Mesenchymal stem cell (in vitro differentiated cells and primary cell): ENCODE results near the gene SLC25A21.

Experiments
- DNase-seq: peaks from one replicate; pipeline ENCODE4 v3.0.0-alpha.2; 2013
- H2AFZ ChIP-seq: one replicate; pipeline ENCODE4 v1.6.1; 2013; ENCODE audit warnings: low read depth, mild to moderate bottlenecking, control low read depth, inconsistent platforms, low read length, moderate library complexity
- H2AK5ac ChIP-seq: 2 replicates; pipeline ENCODE4 v1.6.1; 2013; ENCODE audit warnings: low read length, moderate library complexity, mild to moderate bottlenecking, inconsistent platforms; ENCODE audit not compliant: severe bottlenecking
- H2BK120ac ChIP-seq: one replicate; pipeline ENCODE4 v1.6.1; 2013; ENCODE audit warnings: low read depth, mild to moderate bottlenecking, inconsistent platforms, low read length, moderate library complexity
- H2BK12ac ChIP-seq, 2 experiments: one replicate each; pipeline ENCODE4 v1.6.1; 2013; ENCODE audit warnings: inconsistent platforms in 2 of 2, low read length in 2 of 2, mild to moderate bottlenecking in 2 of 2, moderate library complexity in 2 of 2, control low read depth in 1 of 2
- H2BK15ac ChIP-seq: one replicate; pipeline ENCODE4 v1.6.1; 2013; ENCODE audit warnings: mild to moderate bottlenecking, low read depth, inconsistent platforms; ENCODE audit not compliant: poor library complexity, severe bottlenecking
- H2BK5ac ChIP-seq: 2 replicates; pipeline ENCODE4 v1.6.1; 2013; ENCODE audit warnings: low read depth, mild to moderate bottlenecking, low read length, control low read depth, inconsistent platforms; ENCODE audit not compliant: poor library complexity, severe bottlenecking
- H3K14ac ChIP-seq, 2 experiments: one replicate each; pipeline ENCODE4 v1.6.1; 2013; ENCODE audit warnings: inconsistent platforms in 2 of 2, low read length in 2 of 2, control low read depth in 1 of 2, mild to moderate bottlenecking in 1 of 2, moderate library complexity in 1 of 2
- H3K18ac ChIP-seq, 2 experiments: one replicate each; pipeline ENCODE4 v1.6.1; 2013; ENCODE audit warnings: inconsistent platforms in 2 of 2, low read length in 2 of 2, control low read depth in 1 of 2, low read depth in 1 of 2, mild to moderate bottlenecking in 1 of 2
- H3K23ac ChIP-seq, 2 experiments: one replicate each; pipeline ENCODE4 v1.6.1; 2013; ENCODE audit warnings: inconsistent platforms in 2 of 2, low read length in 2 of 2, mild to moderate bottlenecking in 2 of 2, moderate library complexity in 2 of 2, control low read depth in 1 of 2
- H3K27ac ChIP-seq: 2 replicates; pipeline ENCODE4 v1.5.1; 2013; ENCODE audit warnings: mild to moderate bottlenecking, moderate library complexity, low read length, control low read depth, inconsistent platforms; ENCODE audit not compliant: poor library complexity, severe bottlenecking
- H3K27me3 ChIP-seq, 2 experiments: 2 replicates each; pipeline versions ENCODE4 v1.6.1 to v1.7.0; 2013; ENCODE audit warnings: low read length in 2 of 2, mild to moderate bottlenecking in 2 of 2, moderate library complexity in 2 of 2, control low read depth in 1 of 2, inconsistent platforms in 1 of 2; ENCODE audit not compliant: control insufficient read depth in 1 of 2, insufficient read depth in 1 of 2
- H3K36me3 ChIP-seq, 2 experiments: 2 replicates each; pipeline versions ENCODE4 v1.6.1 to v1.7.0; 2013; ENCODE audit warnings: low read length in 2 of 2, control low read depth in 1 of 2, inconsistent platforms in 1 of 2, low read depth in 1 of 2, mild to moderate bottlenecking in 1 of 2; ENCODE audit not compliant: insufficient read depth in 2 of 2, control insufficient read depth in 1 of 2
- H3K4ac ChIP-seq, 2 experiments: one replicate each; pipeline ENCODE4 v1.6.1; 2013; ENCODE audit warnings: inconsistent platforms in 2 of 2, low read length in 2 of 2, mild to moderate bottlenecking in 2 of 2, moderate library complexity in 2 of 2, control low read depth in 1 of 2, low read depth in 1 of 2
- H3K4me1 ChIP-seq: 2 replicates; pipeline ENCODE4 v1.6.1; 2013; ENCODE audit warnings: low read depth, low read length, control low read depth; ENCODE audit not compliant: control insufficient read depth, insufficient read depth
- H3K4me2 ChIP-seq: 2 replicates; pipeline ENCODE4 v1.6.1; 2013; ENCODE audit warnings: low read length, mild to moderate bottlenecking, inconsistent platforms; ENCODE audit not compliant: poor library complexity, severe bottlenecking
- H3K4me3 ChIP-seq, 2 experiments: 2 replicates each; pipeline versions ENCODE4 v1.5.1 to v1.7.0; 2013; ENCODE audit warnings: low read length in 2 of 2, mild to moderate bottlenecking in 2 of 2, control low read depth in 1 of 2, low read depth in 1 of 2; ENCODE audit not compliant: insufficient read depth in 1 of 2
- H3K79me1 ChIP-seq: replicated peaks from 2 replicates; pipeline ENCODE4 v1.6.1; 2013; ENCODE audit warnings: mild to moderate bottlenecking, control low read depth, low read length, inconsistent platforms; ENCODE audit not compliant: poor library complexity, severe bottlenecking
- H3K9ac ChIP-seq: 2 replicates; pipeline ENCODE4 v1.7.0; 2013; ENCODE audit warnings: mild to moderate bottlenecking, low read length, moderate library complexity
- H3K9me3 ChIP-seq: 2 replicates; pipeline ENCODE4 v1.7.0; 2013; ENCODE audit warnings: mild to moderate bottlenecking, low read length; ENCODE audit not compliant: control insufficient read depth
- H4K8ac ChIP-seq: one replicate; pipeline ENCODE4 v1.6.1; 2013; ENCODE audit warnings: inconsistent platforms, mild to moderate bottlenecking, low read length, moderate library complexity
- H4K91ac ChIP-seq: one replicate; pipeline ENCODE4 v1.6.1; 2013; ENCODE audit warnings: mild to moderate bottlenecking, low read length, inconsistent platforms
- WGBS: methylation state at CpG from one replicate; pipeline ENCODE4 v1.1.7; 2013; ENCODE audit warnings: mixed read lengths; 5-methylcytosine and 5-hydroxymethylcytosine counted together

Gene SLC25A21

DNA sequence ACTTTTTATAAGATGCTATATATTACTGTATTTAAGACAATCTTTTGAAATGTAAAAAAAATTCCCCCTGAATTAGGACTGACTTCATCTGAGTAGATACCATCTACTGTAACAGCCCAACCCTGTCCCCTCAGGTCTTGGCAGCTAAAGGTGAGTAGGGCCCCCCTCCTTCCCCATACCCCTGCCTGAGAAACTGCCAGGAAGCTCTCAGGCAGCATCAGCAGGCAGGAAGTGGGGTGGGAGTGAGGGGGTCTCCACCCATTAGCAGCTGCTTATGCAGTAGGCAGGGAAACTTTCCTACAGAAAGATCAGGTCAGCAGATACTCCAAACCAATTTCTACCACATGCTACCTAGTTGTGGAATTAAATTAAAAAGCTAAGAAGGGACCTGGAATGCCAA, 448.2 kb downstream of the SLC25A21 start:
- H2BK12ac ChIP-seq, result no peak overlapping the region
- no peak overlapping the region for H2BK120ac ChIP-seq
- H3K14ac ChIP-seq, result no peak overlapping the region
- H2AFZ ChIP-seq, result no peak overlapping the region
- no peak overlapping the region for H2AK5ac ChIP-seq
- H3K9me3 ChIP-seq, result no peaks in the 10 kb centered on the region
- no peak overlapping the region for H3K18ac ChIP-seq
- H3K27me3 ChIP-seq, result no peaks in the 10 kb centered on the region
- H3K23ac ChIP-seq, result no peak overlapping the region
- no peak overlapping the region for H3K4ac ChIP-seq
- H3K36me3 ChIP-seq, result no peaks in the 10 kb centered on the region
- H3K4me3 ChIP-seq, result no peak overlapping the region
- no peak overlapping the region for H2BK15ac ChIP-seq
- H3K4me1 ChIP-seq, result no peaks in the 10 kb centered on the region
- no peak overlapping the region for H4K91ac ChIP-seq
- no peak overlapping the region for H3K4me2 ChIP-seq
- H4K8ac ChIP-seq, result no peak overlapping the region
- no peaks in the 10 kb centered on the region for H3K79me1 ChIP-seq
- H3K9ac ChIP-seq, result no peak overlapping the region
- H2BK5ac ChIP-seq, result no peak overlapping the region
- DNase-seq, result no peak
- H3K27ac ChIP-seq, result no peak overlapping the region

DNA sequence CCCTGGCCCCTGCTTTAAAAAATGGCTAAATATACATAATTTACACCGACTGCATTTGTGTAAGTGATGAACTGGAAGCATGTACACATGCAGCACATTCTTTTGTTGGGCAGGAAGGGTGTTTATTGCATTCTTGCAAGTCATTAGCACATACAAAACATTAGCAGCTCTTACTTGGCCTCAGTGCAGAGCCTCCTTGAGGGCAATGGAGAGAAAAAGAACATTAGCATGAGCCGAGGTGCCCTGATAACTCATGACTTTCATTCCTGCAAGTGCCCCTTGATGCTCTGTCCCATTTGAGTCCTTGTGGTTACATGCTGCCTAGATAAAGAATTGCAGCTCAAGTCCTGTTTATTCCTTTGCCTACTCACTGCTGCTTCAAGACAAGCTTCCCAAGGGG, 448.9 kb downstream of the SLC25A21 start:
- Histone ChIP-seq H2AFZ (no peak overlapping the region), H3K9ac (no peak overlapping the region), H3K27ac (no peak overlapping the region), H3K79me1 (no peaks in the 10 kb centered on the region), H3K4me2 (no peak overlapping the region), H3K4me3 (no peak overlapping the region), H3K9me3 (no peaks in the 10 kb centered on the region), H3K27me3 (no peaks in the 10 kb centered on the region), H4K8ac (no peak overlapping the region), H4K91ac (no peak overlapping the region), H3K4me1 (no peaks in the 10 kb centered on the region), H3K4ac (no peak overlapping the region), H2BK15ac (no peak overlapping the region), H2BK12ac (no peak overlapping the region), H3K14ac (no peak overlapping the region), H3K23ac (no peak overlapping the region), H3K36me3 (no peaks in the 10 kb centered on the region), H2BK5ac (no peak overlapping the region), H2BK120ac (no peak overlapping the region), H2AK5ac (no peak overlapping the region), H3K18ac (no peak overlapping the region)
- 33% methylated on average over 1 of the region's 2 CpGs for WGBS
- no peak for DNase-seq

DNA sequence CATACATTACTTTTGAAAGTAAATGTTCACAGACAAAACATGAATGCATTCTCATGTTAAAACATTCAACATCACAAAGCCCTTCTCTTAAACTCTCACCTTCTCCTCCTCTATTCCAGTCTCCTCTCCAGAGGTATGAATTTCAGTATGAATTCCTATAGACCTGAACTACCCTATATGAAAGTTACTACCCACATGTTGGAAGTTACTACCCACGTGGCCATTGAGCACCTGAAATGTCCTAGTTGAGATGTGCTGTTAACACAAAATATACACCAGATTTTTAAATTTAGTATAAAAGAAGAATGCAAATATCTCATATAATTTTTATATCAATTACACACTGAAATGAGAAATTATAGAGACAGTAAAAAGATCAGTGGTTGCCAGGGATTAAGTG, 450.5 kb downstream of the SLC25A21 start:
- no peak overlapping the region for H2BK12ac ChIP-seq
- no peak overlapping the region for H3K4ac ChIP-seq
- no peaks in the 10 kb centered on the region for H3K27me3 ChIP-seq
- H3K9me3 ChIP-seq, result no peaks in the 10 kb centered on the region
- H3K36me3 ChIP-seq, result no peaks in the 10 kb centered on the region
- H4K8ac ChIP-seq, result no peak overlapping the region
- H2BK5ac ChIP-seq, result no peak overlapping the region
- H2BK15ac ChIP-seq, result no peak overlapping the region
- H3K27ac ChIP-seq, result no peak overlapping the region
- H2BK120ac ChIP-seq, result no peak overlapping the region
- no peak for DNase-seq
- no peaks in the 10 kb centered on the region for H3K4me1 ChIP-seq
- no peak overlapping the region for H3K4me2 ChIP-seq
- no peak overlapping the region for H4K91ac ChIP-seq
- no peak overlapping the region for H3K9ac ChIP-seq
- no CpG with 5 or more reads among the region's 1 CpG for WGBS
- no peak overlapping the region for H3K18ac ChIP-seq
- no peaks in the 10 kb centered on the region for H3K79me1 ChIP-seq
- no peak overlapping the region for H2AFZ ChIP-seq
- H3K23ac ChIP-seq, result no peak overlapping the region
- no peak overlapping the region for H2AK5ac ChIP-seq
- no peak overlapping the region for H3K14ac ChIP-seq
- H3K4me3 ChIP-seq, result no peak overlapping the region

DNA sequence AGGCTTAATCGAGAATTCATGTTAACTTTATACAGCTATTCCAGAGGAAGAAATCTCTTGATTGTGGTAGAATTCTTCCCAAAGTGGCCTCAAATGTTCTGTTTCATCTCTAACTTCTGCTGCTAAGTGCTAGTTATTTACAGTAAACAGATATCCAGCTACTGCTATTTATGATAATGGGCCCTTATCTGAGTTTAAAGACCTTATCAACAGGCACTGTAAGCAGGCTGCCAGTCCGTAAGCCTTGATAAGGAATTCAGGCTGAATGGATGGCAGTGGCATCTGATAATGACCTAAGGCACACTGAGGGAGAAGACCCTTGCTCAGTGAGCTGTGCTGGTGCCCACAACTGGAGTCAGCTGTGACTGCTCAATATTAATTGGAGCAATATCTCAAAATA, 451.7 kb downstream of the SLC25A21 start:
- no peaks in the 10 kb centered on the region for H3K79me1 ChIP-seq
- no peak overlapping the region for H3K4me2 ChIP-seq
- no peak overlapping the region for H3K9ac ChIP-seq
- no peak overlapping the region for H2AK5ac ChIP-seq
- H3K9me3 ChIP-seq, result no peaks in the 10 kb centered on the region
- no peak overlapping the region for H3K14ac ChIP-seq
- H2BK12ac ChIP-seq, result no peak overlapping the region
- no peak overlapping the region for H2BK120ac ChIP-seq
- H3K27me3 ChIP-seq, result no peaks in the 10 kb centered on the region
- no peak overlapping the region for H3K4me3 ChIP-seq
- H2BK15ac ChIP-seq, result no peak overlapping the region
- no peak overlapping the region for H3K27ac ChIP-seq
- no peak overlapping the region for H4K91ac ChIP-seq
- H3K4me1 ChIP-seq, result no peaks in the 10 kb centered on the region
- H4K8ac ChIP-seq, result no peak overlapping the region
- no peak overlapping the region for H3K4ac ChIP-seq
- H3K18ac ChIP-seq, result no peak overlapping the region
- no peak overlapping the region for H2BK5ac ChIP-seq
- no peak for DNase-seq
- H3K36me3 ChIP-seq, result no peaks in the 10 kb centered on the region
- H2AFZ ChIP-seq, result no peak overlapping the region
- 39% methylated on average over 1 of the region's 2 CpGs for WGBS
- H3K23ac ChIP-seq, result no peak overlapping the region
